ENCODE measurements around the gene WTAP.

The WTAP gene

DNA sequence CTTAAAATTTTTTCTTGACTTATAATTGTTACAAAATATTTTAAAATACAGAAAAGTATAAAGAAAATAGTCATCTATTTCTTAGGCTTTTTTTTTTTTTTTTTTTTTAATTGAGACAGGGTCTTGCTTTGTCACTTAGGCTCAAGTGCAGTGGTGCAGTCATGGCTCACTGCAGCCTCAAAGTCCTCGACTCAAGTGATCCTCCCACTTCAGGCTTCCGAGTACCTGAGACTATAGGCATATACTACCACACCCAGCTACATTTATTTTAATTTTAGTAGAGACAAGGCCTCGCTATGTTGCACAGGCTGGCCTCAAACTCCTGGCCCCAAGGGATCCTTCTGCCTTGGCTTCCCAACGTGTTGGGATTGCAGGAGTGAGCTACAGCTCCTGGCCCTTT, 29.2 kb downstream of the WTAP start:
- CTCF ChIA-PET: no interaction called here
- DNase-seq (ENCODE audit: extremely low spot score): no peak
- POLR2A ChIA-PET: no interaction called here
- TF ChIP-seq ELF4 (IDR thresholded peaks at IDR 0.05) (no peak), PKNOX1 (IDR thresholded peaks at IDR 0.05) (no peak), SUZ12 (IDR thresholded peaks at IDR 0.05) (no peak), NFRKB (IDR thresholded peaks at IDR 0.05) (no peak)

DNA sequence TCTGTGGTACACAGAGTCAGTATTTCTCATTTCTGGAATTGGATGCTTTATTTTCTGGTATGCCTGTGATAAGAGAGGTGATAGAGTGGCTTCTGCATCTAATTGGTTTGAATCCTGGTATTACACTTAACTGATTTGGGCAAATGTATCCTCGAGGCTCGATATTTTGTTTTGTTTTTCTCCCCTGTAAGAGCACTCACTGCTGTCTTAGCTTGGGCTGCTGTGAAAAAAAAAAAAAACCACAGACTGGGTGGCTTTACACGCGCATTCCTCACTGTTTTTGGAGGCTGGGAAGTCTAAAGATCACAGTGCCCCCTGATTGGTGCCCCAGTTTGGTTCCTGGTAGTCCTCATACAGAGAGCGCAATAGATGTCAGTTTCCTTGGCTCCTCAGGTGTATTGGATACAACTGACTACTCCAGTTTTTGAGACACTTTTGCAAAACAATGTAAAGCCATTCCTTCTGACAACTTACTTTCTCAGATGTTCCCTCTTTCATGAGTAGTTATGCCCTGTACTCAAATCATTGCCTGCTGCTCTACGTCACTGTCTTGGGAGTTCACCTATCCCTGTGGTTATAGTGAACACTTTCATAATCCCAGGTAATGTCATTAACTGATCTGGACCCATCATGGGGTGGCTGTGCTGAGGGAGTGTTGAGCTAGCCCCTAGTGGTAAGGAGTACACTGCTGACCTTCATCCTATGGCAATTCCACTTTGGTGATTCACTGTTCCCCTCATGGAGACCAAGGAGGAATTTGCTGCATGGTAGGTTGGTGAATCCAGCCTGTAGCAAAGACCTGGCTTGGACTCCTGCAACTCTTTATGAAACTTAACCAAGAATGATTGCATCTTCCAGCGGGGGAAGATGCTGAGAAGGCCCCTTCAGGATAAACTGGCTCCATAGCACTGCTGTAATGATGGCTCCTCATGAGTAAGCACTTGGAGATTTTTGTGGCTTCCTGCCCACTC, 31.0 kb downstream of the WTAP start:
- TF ChIP-seq BHLHE40 (IDR thresholded peaks at IDR 0.05; ENCODE audit: borderline replicate concordance) (no peak), LEF1 (IDR thresholded peaks at IDR 0.05; ENCODE audit: borderline replicate concordance) (no peak), PKNOX1 (IDR thresholded peaks at IDR 0.05) (no peak), FOXM1 (IDR thresholded peaks at IDR 0.05; ENCODE audit: borderline replicate concordance) (no peak), NFRKB (IDR thresholded peaks at IDR 0.05) (no peak), CTBP1 (IDR thresholded peaks at IDR 0.05; ENCODE audit: borderline replicate concordance) (no peak), L3MBTL2 (conservative IDR thresholded peaks at IDR 0.05) (no peak), FOXK2 (IDR thresholded peaks at IDR 0.05) (no peak), FOXA1 (IDR thresholded peaks at IDR 0.05) (no peak), TARDBP (IDR thresholded peaks at IDR 0.05) (no peak), SUZ12 (IDR thresholded peaks at IDR 0.05) (no peak), HDGF (IDR thresholded peaks at IDR 0.05; ENCODE audit: borderline replicate concordance) (no peak), ARNT (IDR thresholded peaks at IDR 0.05) (no peak), ELF4 (IDR thresholded peaks at IDR 0.05) (no peak), SP1 (IDR thresholded peaks at IDR 0.05) (no peak), ZNF384 (IDR thresholded peaks at IDR 0.05) (no peak)
- POLR2A ChIA-PET: interaction anchor here (5.1 kb wide), 1 partner anchor 30 kb away, joined by 54 read pairs; the partner anchor contains the start of gene WTAP
- CTCF ChIA-PET: interaction anchor here (0.6 to 1.0 kb wide), 2 partner anchors 29 to 61 kb away, joined by 3 to 4 read pairs; no protein-coding TSS in a partner anchor
- no peak for DNase-seq (ENCODE audit: extremely low spot score)

DNA sequence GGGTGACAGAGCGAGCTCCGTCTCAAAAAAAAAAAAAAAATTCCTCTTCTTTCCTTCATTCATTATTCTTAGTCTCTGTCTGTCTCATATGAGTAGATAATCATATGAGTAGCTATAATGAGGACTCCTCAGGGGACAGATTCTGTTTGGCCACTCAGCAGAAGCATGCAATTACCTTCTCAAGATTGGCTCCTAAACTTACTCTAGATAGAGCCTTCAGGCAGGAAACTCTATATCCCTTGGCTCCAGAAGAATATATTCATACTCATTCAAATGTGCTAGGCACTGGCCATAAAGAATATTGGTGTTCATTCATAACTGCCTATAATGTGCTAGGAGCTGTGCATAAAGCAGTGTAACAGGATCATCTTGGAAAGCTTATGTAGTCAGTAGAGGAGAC, 32.3 kb downstream of the WTAP start:
- DNase-seq (ENCODE audit: extremely low spot score): no peak
- no peak for TF ChIP-seq ZNF384 (IDR thresholded peaks at IDR 0.05)
- TF ChIP-seq FOXK2 (IDR thresholded peaks at IDR 0.05): no peak
- no peak for TF ChIP-seq FOXM1 (IDR thresholded peaks at IDR 0.05; ENCODE audit: borderline replicate concordance)
- TF ChIP-seq BHLHE40 (IDR thresholded peaks at IDR 0.05; ENCODE audit: borderline replicate concordance): no peak
- no peak for TF ChIP-seq ELF4 (IDR thresholded peaks at IDR 0.05)
- TF ChIP-seq ARNT (IDR thresholded peaks at IDR 0.05): peak; percentile 72
- CTCF ChIA-PET: no interaction called here
- POLR2A ChIA-PET: interaction anchor here (1.0 to 5.1 kb wide), 6 partner anchors 8 to 66 kb away, joined by 3 to 54 read pairs (median 11); partner anchors contain the start of genes MRPL18, SOD2, TCP1 and WTAP

- ChIA-PET POLR2A (interaction anchor here (1.4 to 5.1 kb wide), 8 partner anchors 9 to 64 kb away, joined by 3 to 54 read pairs (median 8); partner anchors contain the start of genes MRPL18, TCP1 and WTAP), CTCF (no interaction called here)
- no peak for DNase-seq (ENCODE audit: extremely low spot score)
- TF ChIP-seq SUZ12 (IDR thresholded peaks at IDR 0.05): no peak
- TF ChIP-seq PKNOX1 (IDR thresholded peaks at IDR 0.05): peak; percentile 44; the same call in 1 of the 2 replicates
- no peak for TF ChIP-seq ZNF384 (IDR thresholded peaks at IDR 0.05)
- TF ChIP-seq SP1 (IDR thresholded peaks at IDR 0.05): no peak
Observed at GRCh38 chr6:159760602-159761057, 33.3 kb downstream of the WTAP start.

- TF ChIP-seq SP1 (IDR thresholded peaks at IDR 0.05): no peak
- peak; percentile 37 for DNase-seq (ENCODE audit: extremely low spot score)
- ChIA-PET POLR2A (interaction anchor here (1.0 to 5.1 kb wide), 15 partner anchors 9 to 75 kb away, joined by 3 to 54 read pairs (median 5); partner anchors contain the start of genes MRPL18, TCP1 and WTAP), CTCF (interaction anchor here (0.6 kb wide), 1 partner anchor 34 kb away, joined by 3 read pairs; the partner anchor contains the start of gene WTAP)
Observed at GRCh38 chr6:159761129-159761872, 34.0 kb downstream of the WTAP start.
